ENCODE data around the gene APOBEC3H.

The APOBEC3H gene

GRCh38 chr22:39132871-39133524 is 36.0 kb downstream of the APOBEC3H start:
- TF ChIP-seq FOXP2 (optimal IDR thresholded peaks at IDR 0.05; ENCODE audit: borderline replicate concordance, extremely low read depth, extremely low read length, insufficient read depth) (no peak), SIN3A (IDR thresholded peaks at IDR 0.05; ENCODE audit: borderline replicate concordance, insufficient read depth, low read length) (no peak), REST (IDR thresholded peaks at IDR 0.05; ENCODE audit: insufficient read depth in 1 of 2, low read depth in 2 of 2, low read length in 2 of 2) (no peak), TAF1 (IDR thresholded peaks at IDR 0.05; ENCODE audit: borderline replicate concordance, insufficient read depth, low read length) (no peak), POLR2AphosphoS5 (IDR thresholded peaks at IDR 0.05; ENCODE audit: low read depth, low read length) (no peak)

- TF ChIP-seq FOXP2 (optimal IDR thresholded peaks at IDR 0.05; ENCODE audit: borderline replicate concordance, extremely low read depth, extremely low read length, insufficient read depth) (no peak), SIN3A (IDR thresholded peaks at IDR 0.05; ENCODE audit: borderline replicate concordance, insufficient read depth, low read length) (no peak), TAF1 (IDR thresholded peaks at IDR 0.05; ENCODE audit: borderline replicate concordance, insufficient read depth, low read length) (no peak), POLR2AphosphoS5 (IDR thresholded peaks at IDR 0.05; ENCODE audit: low read depth, low read length) (no peak), REST (IDR thresholded peaks at IDR 0.05; ENCODE audit: insufficient read depth in 1 of 2, low read depth in 2 of 2, low read length in 2 of 2) (no peak)
Measured at GRCh38 chr22:39133871-39134270, 36.8 kb downstream of the APOBEC3H start.

GRCh38 chr22:39134366-39135091 is 37.5 kb downstream of the APOBEC3H start:
- no peak for TF ChIP-seq REST (IDR thresholded peaks at IDR 0.05; ENCODE audit: insufficient read depth in 1 of 2, low read depth in 2 of 2, low read length in 2 of 2)
- no peak for TF ChIP-seq SIN3A (IDR thresholded peaks at IDR 0.05; ENCODE audit: borderline replicate concordance, insufficient read depth, low read length)
- TF ChIP-seq FOXP2 (optimal IDR thresholded peaks at IDR 0.05; ENCODE audit: borderline replicate concordance, extremely low read depth, extremely low read length, insufficient read depth): no peak
- TF ChIP-seq POLR2AphosphoS5 (IDR thresholded peaks at IDR 0.05; ENCODE audit: low read depth, low read length): no peak
- no peak for TF ChIP-seq TAF1 (IDR thresholded peaks at IDR 0.05; ENCODE audit: borderline replicate concordance, insufficient read depth, low read length)

- TF ChIP-seq SIN3A (IDR thresholded peaks at IDR 0.05; ENCODE audit: borderline replicate concordance, insufficient read depth, low read length): no peak
- TF ChIP-seq FOXP2 (optimal IDR thresholded peaks at IDR 0.05; ENCODE audit: borderline replicate concordance, extremely low read depth, extremely low read length, insufficient read depth): no peak
- TF ChIP-seq REST (IDR thresholded peaks at IDR 0.05; ENCODE audit: insufficient read depth in 1 of 2, low read depth in 2 of 2, low read length in 2 of 2): no peak
- TF ChIP-seq TAF1 (IDR thresholded peaks at IDR 0.05; ENCODE audit: borderline replicate concordance, insufficient read depth, low read length): no peak
- TF ChIP-seq POLR2AphosphoS5 (IDR thresholded peaks at IDR 0.05; ENCODE audit: low read depth, low read length): no peak
Measured at GRCh38 chr22:39135092-39135896, 38.2 kb downstream of the APOBEC3H start.
